Globus pallidus (tissue), 1 donor: ENCODE measurements around the gene AMIGO3.
"Not testable (repeated sequence)": the region's sequence is repeated elsewhere in the genome, so short reads cannot be mapped to it uniquely, and the experiment has no call there.

Experiments used
- DNase-seq: peaks from one replicate; pipeline ENCODE4 v3.0.0-alpha.2; 2015; ENCODE audit warnings: low spot score

AMIGO3 gene

DNA sequence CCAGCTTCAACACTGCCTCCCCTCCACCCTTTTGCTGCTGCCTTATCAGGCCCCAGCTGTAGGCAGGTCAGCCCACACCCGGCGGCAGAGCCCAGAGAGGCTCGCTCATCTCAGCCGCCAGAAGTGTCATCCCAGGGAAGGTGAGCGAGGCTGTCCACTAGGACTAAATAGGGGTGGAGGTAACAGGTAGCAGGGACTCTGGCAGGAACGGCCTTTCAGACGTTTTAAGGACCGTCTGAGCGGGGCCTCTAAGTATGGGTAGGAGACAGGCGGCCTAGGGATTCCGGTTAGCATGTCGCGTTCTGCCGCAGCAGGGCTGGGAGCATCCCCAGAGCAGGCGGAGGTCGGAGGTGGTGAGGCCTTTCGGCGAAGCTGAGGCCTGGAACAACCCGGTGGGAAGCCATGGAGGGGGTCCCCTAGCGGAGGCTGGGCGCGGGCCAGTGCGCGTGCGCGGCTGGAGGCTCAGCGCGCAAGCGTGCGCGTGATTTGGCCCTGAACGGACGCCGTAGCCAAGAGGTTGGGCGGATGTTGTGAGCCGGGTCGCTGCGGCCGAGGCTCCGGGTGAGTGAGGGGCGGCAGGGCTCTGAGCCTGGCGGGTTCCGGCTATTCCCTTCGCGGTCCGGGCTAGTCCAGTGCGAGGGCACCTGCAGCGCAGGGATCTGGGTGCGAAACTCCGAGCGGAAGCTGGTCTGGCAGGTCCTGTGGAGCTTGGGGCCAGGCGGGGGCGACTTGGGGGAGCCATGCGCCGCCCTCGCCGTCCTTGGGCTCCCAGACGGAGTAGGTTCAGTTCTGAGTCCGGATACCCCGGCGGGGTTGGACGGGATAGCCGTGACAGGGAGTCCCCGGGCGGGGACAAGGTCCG is 30.2 kb downstream of the AMIGO3 start, which contains the start of the genes MST1 and RNF123:
Gene MST1, minus strand, starts transcription at position 429 of the 862 bp plus-strand sequence. CDS start 783 bp downstream, outside the sequence.
Gene RNF123, plus strand, starts transcription at position 512 of the 862 bp plus-strand sequence. CDS start 1,609 bp downstream, outside the sequence.
- DNase-seq = peak; percentile 76

DNA sequence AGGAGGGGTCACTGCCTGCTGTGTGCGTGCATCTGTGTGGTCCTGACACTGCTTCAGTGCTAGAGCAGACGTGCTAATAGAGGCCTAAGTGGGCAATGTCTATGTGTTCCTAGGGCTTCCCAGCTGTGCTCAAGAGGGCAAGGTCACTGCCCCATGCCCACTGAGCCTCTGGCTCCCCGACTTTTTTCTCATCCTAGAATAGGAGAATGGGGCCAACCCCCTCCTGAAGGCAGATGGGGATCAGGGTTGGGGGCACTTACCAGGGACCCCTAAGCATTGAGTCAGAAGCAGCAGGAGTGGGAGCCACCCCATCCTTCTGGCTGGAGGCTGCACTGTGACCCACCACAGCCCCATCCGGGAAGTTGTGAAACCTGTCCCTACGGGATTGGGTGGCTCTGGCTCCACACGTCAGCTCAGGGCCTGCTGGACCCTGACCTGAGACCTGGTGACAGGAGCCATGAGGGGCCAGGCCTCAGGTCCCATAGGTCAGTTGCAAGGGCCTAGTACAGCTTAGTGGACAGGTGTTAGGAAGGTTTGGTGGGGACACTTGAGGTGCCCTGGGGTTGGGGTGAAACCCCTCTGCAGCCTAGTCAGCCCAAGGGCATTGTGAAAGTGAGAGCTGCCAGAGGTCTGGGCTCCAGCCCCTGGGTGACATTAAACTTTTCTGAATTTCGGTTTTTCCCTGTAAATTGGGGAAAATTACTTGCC is 31.0 kb downstream of the AMIGO3 start:
- DNase-seq = not testable (repeated sequence)

DNA sequence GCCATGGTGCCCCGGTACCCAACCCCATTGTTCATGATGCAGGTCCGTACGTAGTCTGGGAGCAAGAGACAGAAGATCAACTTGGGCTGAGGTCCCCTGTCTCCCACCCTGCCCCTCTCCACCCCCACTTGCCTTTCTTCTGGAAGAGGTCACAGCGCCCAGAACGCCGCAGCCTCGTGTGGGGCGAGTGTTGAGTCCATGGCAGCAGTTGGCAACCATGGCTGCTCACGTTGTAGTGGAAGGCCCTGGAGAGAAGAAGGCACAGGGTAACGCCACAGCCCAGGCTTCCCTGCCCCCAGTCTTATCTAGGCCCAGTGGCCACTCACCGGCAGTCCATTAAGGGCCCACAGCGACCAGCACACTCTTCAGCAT is 32.1 kb downstream of the AMIGO3 start:
- not testable (repeated sequence) for DNase-seq

DNA sequence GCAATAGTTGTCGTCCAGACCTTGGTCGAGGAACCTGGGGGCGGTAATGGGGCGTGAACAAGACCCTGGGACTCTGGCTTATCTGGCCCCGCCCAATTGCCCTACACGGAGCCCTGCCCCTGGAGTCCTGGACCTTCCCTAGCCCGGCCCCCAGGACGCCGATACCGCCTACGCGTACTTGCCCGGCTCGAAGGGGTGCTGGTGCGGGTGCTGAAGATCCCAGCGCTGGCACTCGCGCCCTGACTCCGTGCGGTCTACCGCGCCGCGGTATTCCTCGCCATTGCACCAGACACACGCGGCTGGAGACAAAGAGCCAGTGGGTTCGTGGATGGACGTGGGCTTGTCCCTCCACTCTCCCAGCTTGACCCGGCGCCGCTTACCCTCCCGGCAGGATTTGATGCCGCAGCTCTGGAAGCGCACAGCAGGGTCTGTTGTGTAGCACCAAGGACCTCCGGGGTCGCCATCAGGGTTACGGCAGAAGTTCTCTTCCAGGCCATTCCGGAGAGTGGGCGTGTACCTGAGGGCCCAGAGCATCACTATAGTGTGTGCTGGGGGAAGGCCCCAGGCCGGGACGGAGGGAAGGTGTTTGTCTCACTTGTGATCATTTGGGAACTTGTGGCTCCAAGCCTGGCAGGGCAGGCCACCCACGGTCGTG is 32.6 kb downstream of the AMIGO3 start:
- not testable (repeated sequence) for DNase-seq

DNA sequence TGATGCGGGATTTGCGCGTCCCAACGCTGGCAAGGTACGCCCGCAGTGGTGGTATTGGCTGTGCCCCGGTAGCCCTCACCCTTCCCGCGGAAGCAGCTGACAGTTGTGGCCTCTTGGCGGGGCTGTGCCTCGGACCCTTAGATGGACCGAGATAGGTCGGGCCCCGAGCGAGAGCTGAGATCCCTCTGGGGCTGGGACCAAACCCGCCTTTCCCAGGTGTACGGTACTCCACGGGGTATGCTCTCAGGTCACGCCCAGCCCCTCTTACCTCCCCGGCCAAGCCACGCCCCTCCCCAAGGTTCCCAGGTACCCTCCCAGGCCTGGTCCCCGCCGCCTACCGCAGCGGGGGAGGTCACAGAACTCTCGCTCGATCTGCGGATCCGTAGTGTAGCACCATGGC is 33.1 kb downstream of the AMIGO3 start:
- not testable (repeated sequence) for DNase-seq

DNA sequence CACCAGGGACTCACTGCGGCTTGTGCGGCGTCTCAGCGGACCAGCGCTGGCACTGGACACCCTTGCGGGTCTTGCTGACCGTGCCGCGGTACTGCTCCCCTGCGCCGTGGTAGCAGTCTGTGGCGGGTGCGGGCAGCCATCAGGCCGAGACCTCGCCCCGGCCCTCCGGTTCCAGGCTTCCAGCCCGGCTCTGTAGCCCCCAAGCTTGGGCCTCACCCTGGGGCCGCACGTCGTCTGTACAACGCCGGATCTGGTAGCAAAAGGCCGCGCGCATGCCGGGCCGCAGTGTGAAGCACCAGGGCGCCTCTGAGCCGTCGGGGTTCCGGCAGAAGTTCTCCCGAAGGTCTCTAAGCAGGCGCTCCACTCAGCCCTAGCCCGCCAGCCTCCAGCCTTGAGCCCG is 33.6 kb downstream of the AMIGO3 start:
- not testable (repeated sequence) for DNase-seq

DNA sequence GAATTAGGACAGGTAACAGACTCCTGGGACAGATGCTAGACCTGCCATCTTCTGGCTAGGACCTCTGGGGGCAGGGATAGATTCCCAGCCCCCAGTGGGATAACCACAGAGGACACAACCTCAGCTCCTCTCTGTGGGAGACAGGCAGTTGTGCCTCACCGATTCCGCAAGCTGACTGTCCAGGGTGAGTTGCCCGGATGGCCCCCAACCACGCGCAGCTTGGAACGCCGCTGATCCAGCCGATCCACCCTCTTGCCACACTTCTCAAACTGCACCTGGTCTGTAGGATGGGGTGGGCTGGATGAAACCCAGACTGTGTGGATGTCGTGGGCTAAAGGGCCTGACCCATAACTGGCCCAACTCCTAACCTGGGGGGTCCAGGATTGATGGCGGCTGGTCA is 34.4 kb downstream of the AMIGO3 start:
- DNase-seq = not testable (repeated sequence)

DNA sequence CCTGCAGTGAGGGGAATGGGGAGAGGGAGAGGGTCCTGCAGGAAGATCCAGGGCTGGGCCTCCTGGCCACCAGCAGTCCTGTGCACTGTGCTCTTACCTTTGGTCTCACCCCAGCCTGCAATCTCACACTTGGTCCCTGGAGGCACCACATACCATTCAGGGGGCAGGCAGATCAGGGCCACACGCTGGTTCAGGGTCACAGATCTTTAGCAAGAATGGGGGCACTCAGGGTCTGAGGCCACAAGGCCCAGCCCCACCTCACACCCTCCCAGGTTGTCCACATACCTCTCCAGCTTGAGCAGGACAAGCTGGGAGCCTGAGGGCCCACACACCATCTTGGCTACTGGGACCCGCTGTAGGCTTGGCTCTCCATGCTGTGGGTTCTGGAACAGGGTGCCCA is 35.0 kb downstream of the AMIGO3 start:
- not testable (repeated sequence) for DNase-seq

DNA sequence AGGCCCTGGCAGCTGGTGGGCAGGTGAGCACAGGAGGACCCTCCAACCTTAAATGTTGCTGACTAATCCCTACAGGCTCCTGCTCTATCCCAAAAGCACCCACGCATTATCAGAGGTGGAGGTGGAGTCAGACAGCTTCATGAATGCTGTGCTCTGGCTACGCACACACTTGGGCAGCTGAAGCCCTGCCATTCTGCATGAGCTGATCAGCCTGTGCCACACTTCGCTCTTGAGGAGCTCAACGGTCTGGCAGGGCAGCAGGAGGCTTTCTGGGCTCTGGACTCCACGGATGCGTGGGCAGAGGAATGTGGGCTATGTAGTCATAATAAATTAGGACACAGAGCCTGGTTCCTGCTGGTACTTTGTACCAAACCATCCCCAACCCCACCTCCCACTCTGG is 36.3 kb downstream of the AMIGO3 start:
- no peak for DNase-seq

DNA sequence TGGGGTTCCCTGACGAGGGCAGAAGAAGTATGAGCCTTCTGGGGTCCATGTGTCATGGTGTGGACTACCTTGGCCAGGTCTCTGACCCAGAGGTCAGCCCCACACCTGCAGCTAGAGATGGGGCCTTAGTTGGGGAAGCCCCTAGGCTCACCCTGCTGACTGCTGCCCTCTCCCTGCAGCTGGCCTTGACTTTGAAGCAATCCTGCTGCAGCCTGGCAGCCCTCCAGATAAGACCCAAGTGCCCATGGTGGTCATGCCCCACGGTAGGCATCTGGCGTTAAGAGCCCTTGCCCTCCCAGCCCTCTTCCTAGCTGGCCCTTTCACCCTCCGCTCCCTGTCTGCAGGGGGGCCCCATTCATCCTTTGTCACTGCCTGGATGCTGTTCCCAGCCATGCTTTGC is 37.9 kb downstream of the AMIGO3 start:
- DNase-seq = no peak

DNA sequence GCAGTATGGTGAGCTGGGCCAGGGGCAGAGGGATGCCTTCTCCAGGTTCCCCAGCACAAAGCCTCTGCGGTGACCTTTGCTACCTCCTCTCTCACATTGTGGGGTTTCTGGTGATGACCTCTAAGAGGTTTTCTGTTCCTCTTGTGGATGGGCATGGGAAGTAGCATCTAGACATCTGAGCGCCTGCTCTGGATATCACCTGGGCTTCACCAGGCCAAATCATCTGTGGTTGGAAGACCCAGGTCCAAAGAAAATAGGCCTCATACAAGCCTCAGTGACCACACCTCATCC is 38.3 kb downstream of the AMIGO3 start:
- no peak for DNase-seq

DNA sequence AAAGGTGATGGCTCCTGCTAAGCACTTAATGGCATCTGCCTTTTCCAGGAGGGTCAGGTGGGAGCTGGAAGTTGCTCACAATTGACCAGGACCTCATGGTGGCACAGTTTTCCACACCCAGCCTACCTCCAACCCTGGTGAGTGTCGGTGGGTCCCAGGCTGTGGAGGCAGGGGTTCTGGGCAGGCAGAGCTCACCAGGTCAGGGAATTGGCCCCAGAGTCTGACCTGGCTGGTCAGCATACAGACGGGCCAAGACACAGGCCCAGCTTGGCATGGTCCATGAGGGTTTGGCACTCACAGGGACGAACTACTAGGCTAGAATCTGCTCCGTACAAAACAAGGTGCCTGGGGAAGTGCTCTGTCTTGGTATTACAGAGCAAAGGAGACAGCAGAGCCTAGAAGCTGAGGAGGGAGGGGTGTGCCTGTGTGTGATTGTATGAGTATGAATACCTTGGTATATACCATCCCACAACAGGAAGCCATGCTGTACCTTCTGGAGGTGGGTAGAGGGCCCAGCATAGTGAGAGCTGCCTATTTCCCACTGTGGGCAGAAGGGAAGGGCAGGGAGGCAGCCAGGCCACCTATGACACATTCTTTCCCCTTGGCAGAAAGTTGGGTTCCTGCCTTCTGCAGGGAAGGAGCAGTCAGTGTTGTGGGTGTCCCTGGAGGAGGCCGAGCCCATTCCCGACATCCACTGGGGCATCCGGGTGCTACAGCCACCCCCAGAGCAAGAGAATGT is 38.8 kb downstream of the AMIGO3 start:
- DNase-seq = no peak

DNA sequence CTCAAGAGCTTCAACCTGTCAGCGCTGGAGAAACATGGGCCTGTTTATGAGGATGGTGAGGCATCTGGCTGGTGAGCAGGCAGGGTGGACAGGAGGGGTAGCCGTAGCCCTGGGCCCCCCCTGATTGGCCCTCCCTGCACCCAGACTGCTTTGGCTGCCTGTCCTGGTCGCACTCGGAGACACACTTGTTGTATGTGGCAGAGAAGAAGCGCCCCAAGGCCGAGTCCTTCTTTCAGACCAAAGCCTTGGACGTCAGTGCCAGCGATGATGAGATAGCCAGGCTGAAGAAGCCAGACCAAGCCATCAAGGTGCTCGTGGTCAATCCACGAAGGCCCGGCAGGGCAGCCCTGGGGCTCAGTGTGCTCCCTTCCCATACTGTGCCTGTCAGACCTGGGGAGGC is 43.6 kb downstream of the AMIGO3 start:
- DNase-seq = no peak

DNA sequence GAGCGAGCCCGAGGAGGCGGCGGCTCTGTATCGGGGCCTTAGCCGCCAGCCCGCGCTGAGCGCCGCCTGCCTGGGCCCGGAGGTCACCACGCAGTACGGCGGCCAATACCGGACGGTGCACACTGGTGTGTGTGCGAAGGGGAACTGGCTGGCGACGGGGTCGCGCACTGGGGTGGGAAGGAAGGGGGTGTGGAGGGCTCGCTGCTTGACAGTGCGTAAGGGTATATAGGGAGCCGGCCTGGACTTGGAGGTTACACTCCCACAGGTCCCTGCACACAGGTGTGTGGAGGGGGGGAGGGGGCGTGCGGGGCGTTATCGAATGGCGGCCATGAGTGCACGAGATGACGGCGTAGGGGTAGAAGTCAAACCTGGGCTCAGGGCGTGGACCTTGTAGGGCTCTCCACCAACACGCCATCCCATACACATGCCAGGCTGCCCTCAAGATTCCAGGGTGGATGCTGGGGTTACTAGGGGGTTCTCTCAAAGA is 44.9 kb downstream of the AMIGO3 start:
- DNase-seq = no peak

DNA sequence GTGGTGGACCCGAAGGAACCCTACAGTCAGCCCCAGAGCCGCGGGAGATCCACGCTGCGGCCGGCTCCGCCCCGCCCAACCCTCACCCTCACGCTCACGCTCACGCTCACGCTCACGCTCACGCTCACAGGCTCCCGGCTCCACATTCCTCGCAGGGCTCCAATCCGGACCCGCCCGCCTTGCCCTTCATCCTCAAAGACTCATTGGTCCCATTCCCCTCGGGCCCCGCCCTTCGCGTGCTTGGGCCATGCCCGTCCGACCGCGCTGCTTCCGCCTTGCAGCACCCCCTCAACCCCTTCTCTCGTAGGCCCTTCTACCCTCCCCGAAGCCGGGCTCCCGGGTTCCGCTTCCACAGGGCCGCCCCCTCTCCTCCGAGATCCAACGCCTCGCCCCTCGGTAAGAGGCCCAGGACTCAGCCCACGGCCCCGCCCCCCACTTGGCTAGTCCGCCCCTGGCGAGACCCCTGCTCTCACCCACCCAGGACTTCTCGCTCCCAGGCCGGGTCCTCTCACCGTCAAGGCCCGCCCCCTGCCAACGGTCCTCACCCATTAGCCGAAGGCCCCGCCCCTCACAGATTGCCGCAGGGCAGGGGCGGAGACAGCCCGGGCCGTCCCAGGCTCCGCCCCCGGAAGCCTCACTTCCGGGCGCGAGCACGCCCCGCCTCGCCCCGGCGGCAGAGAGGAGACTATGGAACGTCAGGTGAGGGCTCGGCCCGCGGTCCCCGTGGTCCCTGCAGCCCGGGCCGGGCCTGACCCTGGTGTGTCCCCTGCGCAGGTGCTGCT is 45.6 kb downstream of the AMIGO3 start, which contains the start of gene APEH:
Gene APEH, plus strand, starts transcription at position 637 of the 782 bp plus-strand sequence. Its CDS starts 51 bp downstream, at position 688.
- DNase-seq = peak; percentile 91

DNA sequence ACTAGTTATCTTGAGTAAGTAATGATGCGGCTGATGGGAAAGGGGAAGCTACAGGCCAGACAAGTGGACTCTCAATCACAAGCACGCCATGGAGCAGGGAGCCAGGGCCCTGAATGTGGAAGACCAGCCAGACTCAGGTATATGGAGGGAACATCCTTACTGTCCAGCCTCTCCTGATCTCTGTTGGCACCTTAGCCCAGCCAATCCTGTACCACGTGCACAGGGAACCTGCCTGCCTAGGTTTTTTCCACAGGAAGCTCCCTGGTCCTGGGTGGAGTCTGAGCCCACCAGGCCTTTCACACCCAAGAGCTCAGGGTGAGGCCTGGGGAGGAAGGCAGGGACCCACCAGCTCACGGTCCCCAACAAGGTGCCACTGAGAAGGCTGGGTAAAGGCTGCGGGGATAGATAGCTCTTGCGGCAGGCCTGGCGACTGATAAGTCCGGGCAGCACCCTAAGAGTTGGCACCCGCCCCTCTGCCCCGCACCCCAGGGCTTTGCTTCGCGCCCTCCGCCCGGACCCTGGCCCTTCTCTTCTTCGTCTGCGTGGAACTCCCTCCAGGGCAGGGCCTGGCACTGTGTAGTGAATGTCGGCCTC is 46.3 kb downstream of the AMIGO3 start:
- DNase-seq = no peak

DNA sequence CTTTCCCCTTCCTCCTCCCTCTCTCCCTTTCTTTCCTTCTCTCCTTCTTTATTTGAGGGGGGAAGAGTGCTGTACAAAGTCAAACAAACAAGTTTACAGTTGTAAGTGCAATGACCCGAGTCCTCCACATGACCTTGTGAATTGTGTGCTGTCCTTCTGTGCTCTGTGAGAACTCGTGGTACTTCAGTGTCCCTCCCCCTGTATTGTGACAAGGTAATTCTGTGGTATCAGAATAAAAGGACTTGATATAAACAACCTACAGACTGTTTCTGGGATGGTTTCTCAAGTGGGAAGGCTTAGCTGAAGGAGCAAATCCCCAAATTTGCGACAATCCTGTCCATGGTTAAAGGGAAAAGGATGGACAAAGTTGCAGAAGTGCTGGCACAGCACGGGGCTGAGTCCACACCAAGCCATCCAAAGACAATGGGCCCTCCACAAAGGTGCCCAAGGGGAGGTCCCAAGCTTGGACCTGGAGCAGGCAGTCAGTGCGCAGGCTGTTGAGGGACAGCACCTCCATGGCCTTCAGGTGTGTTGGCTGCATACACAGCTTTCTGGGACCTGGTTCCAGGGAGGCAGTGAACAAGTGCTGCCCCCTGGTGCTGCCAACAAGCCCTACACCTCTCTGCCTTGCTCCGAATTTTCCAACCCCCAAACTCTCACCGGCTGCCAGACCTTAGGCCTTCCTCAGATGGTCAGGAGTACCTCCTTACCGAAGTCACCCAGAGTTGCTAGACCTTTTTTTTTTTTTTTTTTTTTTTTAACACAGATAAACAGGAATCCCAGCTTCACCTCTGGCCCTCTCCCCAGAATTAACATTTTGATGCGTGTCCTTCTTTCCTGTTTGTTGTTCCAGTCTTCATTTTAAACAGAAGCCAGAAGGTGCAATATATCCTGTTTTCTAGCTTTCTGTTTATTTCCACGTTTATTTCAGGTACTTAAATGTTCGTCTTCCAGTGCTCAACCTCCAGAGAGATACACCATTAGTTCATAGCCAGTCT is 47.9 kb downstream of the AMIGO3 start:
- peak; percentile 45 for DNase-seq

DNA sequence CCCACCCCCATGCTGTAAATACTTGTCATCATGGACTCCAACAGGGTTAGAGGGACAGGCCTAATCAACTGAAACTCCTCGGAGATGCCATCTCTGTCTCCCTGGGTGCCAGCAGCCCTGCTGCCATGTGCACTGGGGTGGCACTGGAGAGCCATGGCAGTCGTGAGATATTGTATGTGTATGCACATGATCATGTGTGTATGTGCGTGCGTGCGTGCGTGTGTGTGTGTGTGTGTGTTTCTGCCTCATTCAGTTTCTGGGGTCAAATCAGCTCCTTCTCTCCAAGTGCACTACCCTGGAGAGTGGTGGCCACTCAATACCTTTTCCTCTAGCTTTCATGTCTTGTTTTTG is 48.6 kb downstream of the AMIGO3 start:
- no peak for DNase-seq

DNA sequence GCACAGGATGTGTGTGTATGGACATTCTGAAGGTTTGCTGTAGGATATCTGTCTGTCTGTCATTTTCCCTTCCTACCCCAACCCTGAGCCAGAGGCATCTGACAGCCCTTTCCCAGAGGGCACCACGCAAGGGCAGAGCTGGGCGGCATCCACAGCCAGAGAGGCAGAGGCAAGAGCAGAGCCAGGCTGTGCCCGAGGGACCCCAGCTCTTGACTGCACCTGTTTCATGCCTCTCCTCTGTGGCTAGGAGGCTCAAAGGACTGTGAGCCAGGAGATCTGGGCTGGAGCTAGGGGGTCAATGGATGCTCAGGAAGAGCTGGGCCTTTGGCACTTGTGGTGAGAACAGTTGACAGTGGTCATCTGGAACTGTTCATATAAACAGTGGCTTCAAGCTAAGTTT is 50.1 kb downstream of the AMIGO3 start:
- DNase-seq = no peak
